GM21576 (cell line): ENCODE measurements around the gene SUPT20H.
"Not testable (repeated sequence)": the region's sequence is repeated elsewhere in the genome, so short reads cannot be mapped to it uniquely, and the experiment has no call there.

Experiments
- ATAC-seq: cut with Tn5 transposase; IDR thresholded peaks from one replicate; pipeline ENCODE4 v1.9.1; 2021; ENCODE audit warnings: mild to moderate bottlenecking, moderate library complexity; ENCODE audit not compliant: unreplicated experiment

The SUPT20H gene

GRCh38 chr13:37070145-37070695 is 10.7 kb upstream of the SUPT20H start:
- no peak for ATAC-seq

GRCh38 chr13:37069597-37070103 is 10.2 kb upstream of the SUPT20H start:
- no peak for ATAC-seq

- no peak for ATAC-seq
These were observed 9.5 kb upstream of the SUPT20H start for GRCh38 chr13:37068962-37069361.

GRCh38 chr13:37067874-37068273 is 8.4 kb upstream of the SUPT20H start:
- ATAC-seq, result no peak

- ATAC-seq, result no peak
These were observed 6.5 kb upstream of the SUPT20H start for GRCh38 chr13:37065890-37066526.

GRCh38 chr13:37059848-37060192 is 332 bp upstream of the SUPT20H start:
- ATAC-seq, result peak; percentile 20

GRCh38 chr13:37056228-37056627 is 3.3 kb downstream of the SUPT20H start:
- ATAC-seq, result not testable (repeated sequence)

- not testable (repeated sequence) for ATAC-seq
These were observed 6.4 kb downstream of the SUPT20H start for GRCh38 chr13:37053111-37053510.

GRCh38 chr13:37049810-37050209 is 9.7 kb downstream of the SUPT20H start:
- no peak for ATAC-seq

- ATAC-seq, result no peak
These were observed 11.6 kb downstream of the SUPT20H start for GRCh38 chr13:37047846-37048245.

- ATAC-seq, result no peak
These were observed 12.5 kb downstream of the SUPT20H start for GRCh38 chr13:37047032-37047431.

- ATAC-seq, result no peak
These were observed 13.4 kb downstream of the SUPT20H start for GRCh38 chr13:37046062-37046461.

GRCh38 chr13:37040789-37041188 is 18.7 kb downstream of the SUPT20H start:
- ATAC-seq, result no peak

- ATAC-seq, result no peak
These were observed 19.6 kb downstream of the SUPT20H start for GRCh38 chr13:37039896-37040295.

- no peak for ATAC-seq
These were observed 22.2 kb downstream of the SUPT20H start for GRCh38 chr13:37037241-37037640.

GRCh38 chr13:37029617-37030016 is 29.9 kb downstream of the SUPT20H start:
- no peak for ATAC-seq

GRCh38 chr13:37027639-37028038 is 31.8 kb downstream of the SUPT20H start:
- ATAC-seq, result no peak

- no peak for ATAC-seq
These were observed 32.7 kb downstream of the SUPT20H start for GRCh38 chr13:37026771-37027170.

GRCh38 chr13:37023871-37024270 is 35.6 kb downstream of the SUPT20H start:
- no peak for ATAC-seq

GRCh38 chr13:37014609-37015008 is 44.9 kb downstream of the SUPT20H start:
- no peak for ATAC-seq

GRCh38 chr13:37011788-37012187 is 47.7 kb downstream of the SUPT20H start:
- no peak for ATAC-seq

GRCh38 chr13:37011002-37011401 is 48.5 kb downstream of the SUPT20H start:
- no peak for ATAC-seq

- no peak for ATAC-seq
These were observed 49.1 kb downstream of the SUPT20H start for GRCh38 chr13:37010424-37010823.
